ENCODE data around the gene ARMCX1. TPM values are rescaled to one million over a fixed set of nuclear protein-coding genes. Genes with fewer than 3 reads are reported as not detected.
"Not testable (repeated sequence)": the region's sequence is repeated elsewhere in the genome, so short reads cannot be mapped to it uniquely, and the experiment has no call there.

Gene ARMCX1
- total RNA-seq (2014; rRNA removed; shearing (Covaris generic)): 27.0 and 33.0 TPM in 2 replicates

GRCh38 chrX:101550362-101550750 is at the start of gene ARMCX1:
Gene ARMCX1, plus strand, starts transcription at chrX:101550547. Its CDS starts 2,384 bp downstream, at chrX:101552931.
- peak within 1 kb of the TSS; percentile 68 for H3K4me3 ChIP-seq (ENCODE audit: insufficient read depth, low read depth, low read length)
- H3K36me3 ChIP-seq (replicated peaks; ENCODE audit: control insufficient read depth, insufficient read depth, low read length): no peaks in the 10 kb centered on the region; the same call in none of the 2 replicates
- DNase-seq: peak; percentile 66
- no peaks in the 10 kb centered on the region for H3K27me3 ChIP-seq (ENCODE audit: control insufficient read depth, insufficient read depth, low read length)

- not testable (repeated sequence) for H3K27me3 ChIP-seq (ENCODE audit: control insufficient read depth, insufficient read depth, low read length); DNase-seq; H3K4me3 ChIP-seq (ENCODE audit: insufficient read depth, low read depth, low read length); H3K36me3 ChIP-seq (replicated peaks; ENCODE audit: control insufficient read depth, insufficient read depth, low read length)
Measured at GRCh38 chrX:101502929-101503328, 47.4 kb upstream of the ARMCX1 start.

- Histone ChIP-seq H3K27me3 (ENCODE audit: control insufficient read depth, insufficient read depth, low read length) (no peaks in the 10 kb centered on the region), H3K4me3 (ENCODE audit: insufficient read depth, low read depth, low read length) (no peak overlapping the region), H3K36me3 (replicated peaks; ENCODE audit: control insufficient read depth, insufficient read depth, low read length) (no peaks in the 10 kb centered on the region)
- no peak for DNase-seq
Measured at GRCh38 chrX:101507372-101507771, 43.0 kb upstream of the ARMCX1 start.

- Histone ChIP-seq H3K27me3 (ENCODE audit: control insufficient read depth, insufficient read depth, low read length) (no peaks in the 10 kb centered on the region), H3K4me3 (ENCODE audit: insufficient read depth, low read depth, low read length) (no peak overlapping the region), H3K36me3 (replicated peaks; ENCODE audit: control insufficient read depth, insufficient read depth, low read length) (no peaks in the 10 kb centered on the region)
- no peak for DNase-seq
Measured at GRCh38 chrX:101507986-101508385, 42.4 kb upstream of the ARMCX1 start.

GRCh38 chrX:101530944-101531343 is 19.4 kb upstream of the ARMCX1 start:
- no peaks in the 10 kb centered on the region for H3K36me3 ChIP-seq (replicated peaks; ENCODE audit: control insufficient read depth, insufficient read depth, low read length)
- no peak for DNase-seq
- H3K4me3 ChIP-seq (ENCODE audit: insufficient read depth, low read depth, low read length): no peak overlapping the region
- H3K27me3 ChIP-seq (ENCODE audit: control insufficient read depth, insufficient read depth, low read length): no peaks in the 10 kb centered on the region

- H3K27me3 ChIP-seq (ENCODE audit: control insufficient read depth, insufficient read depth, low read length): no peaks in the 10 kb centered on the region
- DNase-seq: no peak
Measured at GRCh38 chrX:101539116-101539515, 11.2 kb upstream of the ARMCX1 start.

GRCh38 chrX:101550751-101551379 is 518 bp downstream of the ARMCX1 start:
- peak; percentile 76 for DNase-seq
- H3K36me3 ChIP-seq (replicated peaks; ENCODE audit: control insufficient read depth, insufficient read depth, low read length): no peaks in the 10 kb centered on the region; the same call in none of the 2 replicates
- no peaks in the 10 kb centered on the region for H3K27me3 ChIP-seq (ENCODE audit: control insufficient read depth, insufficient read depth, low read length)
- H3K4me3 ChIP-seq (ENCODE audit: insufficient read depth, low read depth, low read length): peak overlapping the region; percentile 68

More at GRCh38 chrX:101539116-101539515, 11.2 kb upstream of the ARMCX1 start:
- Histone ChIP-seq H3K4me3 (ENCODE audit: insufficient read depth, low read depth, low read length) (no peak overlapping the region), H3K36me3 (replicated peaks; ENCODE audit: control insufficient read depth, insufficient read depth, low read length) (no peaks in the 10 kb centered on the region)

- no peaks in the 10 kb centered on the region; the same call in none of the 2 replicates for H3K36me3 ChIP-seq (replicated peaks; ENCODE audit: control insufficient read depth, insufficient read depth, low read length)
- DNase-seq: no peak
- no peaks in the 10 kb centered on the region for H3K27me3 ChIP-seq (ENCODE audit: control insufficient read depth, insufficient read depth, low read length)
- peak overlapping the region; percentile 52 for H3K4me3 ChIP-seq (ENCODE audit: insufficient read depth, low read depth, low read length)
Measured at GRCh38 chrX:101551380-101551767, 1.0 kb downstream of the ARMCX1 start.

- H3K36me3 ChIP-seq (replicated peaks; ENCODE audit: control insufficient read depth, insufficient read depth, low read length): no peaks in the 10 kb centered on the region; the same call in none of the 2 replicates
- H3K27me3 ChIP-seq (ENCODE audit: control insufficient read depth, insufficient read depth, low read length): no peaks in the 10 kb centered on the region
Measured at GRCh38 chrX:101552714-101553113, 2.4 kb downstream of the ARMCX1 start.

GRCh38 chrX:101564651-101565050 is 14.3 kb downstream of the ARMCX1 start:
- DNase-seq: no peak
- Histone ChIP-seq H3K4me3 (ENCODE audit: insufficient read depth, low read depth, low read length) (no peak overlapping the region), H3K36me3 (replicated peaks; ENCODE audit: control insufficient read depth, insufficient read depth, low read length) (no peaks in the 10 kb centered on the region), H3K27me3 (ENCODE audit: control insufficient read depth, insufficient read depth, low read length) (no peaks in the 10 kb centered on the region)

More at GRCh38 chrX:101552714-101553113, 2.4 kb downstream of the ARMCX1 start:
- no peak for DNase-seq
- no peak overlapping the region for H3K4me3 ChIP-seq (ENCODE audit: insufficient read depth, low read depth, low read length)

- Histone ChIP-seq H3K27me3 (ENCODE audit: control insufficient read depth, insufficient read depth, low read length) (no peaks in the 10 kb centered on the region), H3K4me3 (ENCODE audit: insufficient read depth, low read depth, low read length) (no peak overlapping the region), H3K36me3 (replicated peaks; ENCODE audit: control insufficient read depth, insufficient read depth, low read length) (no peaks in the 10 kb centered on the region)
- DNase-seq: peak; percentile 57
Measured at GRCh38 chrX:101595739-101596419, 45.5 kb downstream of the ARMCX1 start.

GRCh38 chrX:101599592-101599991 is 49.2 kb downstream of the ARMCX1 start:
- H3K36me3 ChIP-seq (replicated peaks; ENCODE audit: control insufficient read depth, insufficient read depth, low read length); H3K27me3 ChIP-seq (ENCODE audit: control insufficient read depth, insufficient read depth, low read length); H3K4me3 ChIP-seq (ENCODE audit: insufficient read depth, low read depth, low read length); DNase-seq: not testable (repeated sequence)

GRCh38 chrX:101602077-101602476 is 51.7 kb downstream of the ARMCX1 start:
- no peaks in the 10 kb centered on the region for H3K27me3 ChIP-seq (ENCODE audit: control insufficient read depth, insufficient read depth, low read length)
- no peaks in the 10 kb centered on the region for H3K36me3 ChIP-seq (replicated peaks; ENCODE audit: control insufficient read depth, insufficient read depth, low read length)
- no peak for DNase-seq
- H3K4me3 ChIP-seq (ENCODE audit: insufficient read depth, low read depth, low read length): no peak overlapping the region
